Activated T-helper 17 cell treated with anti-CD3 and anti-CD28 coated beads, Interleukin-2, amount 50 U/mL, for 72 hours (primary cell): ENCODE data around the gene SIAH3. TPM values are rescaled to one million over a fixed set of nuclear protein-coding genes. Genes with fewer than 3 reads are reported as not detected.

Source experiments
- ATAC-seq: fragments of 150-1000 bp; cut with Tn5 transposase; replicated peaks from 2 replicates; pipeline ENCODE4 v1.10.0; 2021; ENCODE audit warnings: mild to moderate bottlenecking, moderate library complexity
- H3K27ac Mint-ChIP-seq: one replicate; pipeline ENCODE4 v1.8.0; 2022; ENCODE audit warnings: mixed read lengths
- H3K27me3 Mint-ChIP-seq: one replicate; pipeline ENCODE4 v1.8.0; 2022; ENCODE audit warnings: mixed read lengths
- H3K36me3 Mint-ChIP-seq: one replicate; pipeline ENCODE4 v1.8.0; 2022; ENCODE audit warnings: low read depth, mild to moderate bottlenecking, mixed read lengths
- H3K4me1 Mint-ChIP-seq: one replicate; pipeline ENCODE4 v1.8.0; 2022; ENCODE audit warnings: mixed read lengths
- H3K4me3 Mint-ChIP-seq: one replicate; pipeline ENCODE4 v1.8.0; 2022; ENCODE audit warnings: mild to moderate bottlenecking, mixed read lengths
- H3K9me3 Mint-ChIP-seq: one replicate; pipeline ENCODE4 v1.8.0; 2022; ENCODE audit warnings: mixed read lengths
- total RNA-seq, 2 donors: library from RNA; stranded (reverse); gene quantifications; one replicate each; pipeline ENCODE4 v1.2.3, GENCODE V29; 2022

The SIAH3 gene
- total RNA-seq, 2 donors from 2014 or later = 0.06 TPM; not detected in 1

GRCh38 chr13:45821811-45822210, 29.7 kb downstream of the SIAH3 start:
- H3K27ac Mint-ChIP-seq = no peak overlapping the region
- H3K36me3 Mint-ChIP-seq = no peaks in the 10 kb centered on the region
- no peak overlapping the region for H3K4me3 Mint-ChIP-seq
- H3K27me3 Mint-ChIP-seq = no peaks in the 10 kb centered on the region
- ATAC-seq = no peak
- no peaks in the 10 kb centered on the region for H3K4me1 Mint-ChIP-seq
- no peaks in the 10 kb centered on the region for H3K9me3 Mint-ChIP-seq

DNA sequence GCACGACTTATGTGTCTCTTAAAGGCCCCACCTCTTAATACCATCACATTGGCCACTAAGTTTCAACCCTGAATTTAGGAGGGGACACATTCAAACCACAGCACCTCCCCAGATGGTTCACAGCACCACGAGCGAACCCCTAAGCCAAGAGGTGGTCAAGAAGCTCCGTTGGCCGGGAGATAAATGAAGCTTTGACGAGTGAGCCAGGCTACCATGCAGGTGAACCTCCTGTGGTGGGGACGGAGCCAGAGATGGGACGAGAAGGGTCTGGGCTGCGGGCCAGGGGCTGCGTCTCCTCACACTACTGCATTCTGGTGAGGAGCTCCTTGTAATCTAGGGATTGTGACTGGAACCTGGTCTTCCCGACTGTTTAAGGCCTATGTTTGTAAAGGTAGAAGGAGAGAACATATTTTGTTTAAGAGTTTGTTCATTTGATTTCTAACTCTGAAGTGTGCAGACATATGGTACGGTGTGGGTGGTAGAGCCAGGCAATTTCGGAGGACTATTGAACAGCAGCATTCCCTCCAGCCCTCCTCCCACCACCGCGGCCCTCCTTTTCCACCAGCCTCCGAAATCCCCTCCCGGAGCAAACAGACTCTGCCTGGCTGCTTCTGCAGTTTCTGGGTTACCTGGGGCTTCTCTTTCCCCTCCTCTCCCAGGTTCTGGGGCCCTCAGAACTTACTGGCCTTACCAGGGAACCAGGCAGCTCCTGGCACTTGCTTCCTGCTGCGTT, 31.3 kb downstream of the SIAH3 start:
- no peak overlapping the region for H3K27ac Mint-ChIP-seq
- H3K4me3 Mint-ChIP-seq = no peak overlapping the region
- no peak for ATAC-seq
- H3K4me1 Mint-ChIP-seq = no peaks in the 10 kb centered on the region
- H3K36me3 Mint-ChIP-seq = no peaks in the 10 kb centered on the region
- H3K27me3 Mint-ChIP-seq = no peaks in the 10 kb centered on the region
- no peaks in the 10 kb centered on the region for H3K9me3 Mint-ChIP-seq

GRCh38 chr13:45817833-45818232, 33.7 kb downstream of the SIAH3 start:
- Mint-ChIP-seq H3K36me3 (no peaks in the 10 kb centered on the region), H3K27ac (no peak overlapping the region)

DNA sequence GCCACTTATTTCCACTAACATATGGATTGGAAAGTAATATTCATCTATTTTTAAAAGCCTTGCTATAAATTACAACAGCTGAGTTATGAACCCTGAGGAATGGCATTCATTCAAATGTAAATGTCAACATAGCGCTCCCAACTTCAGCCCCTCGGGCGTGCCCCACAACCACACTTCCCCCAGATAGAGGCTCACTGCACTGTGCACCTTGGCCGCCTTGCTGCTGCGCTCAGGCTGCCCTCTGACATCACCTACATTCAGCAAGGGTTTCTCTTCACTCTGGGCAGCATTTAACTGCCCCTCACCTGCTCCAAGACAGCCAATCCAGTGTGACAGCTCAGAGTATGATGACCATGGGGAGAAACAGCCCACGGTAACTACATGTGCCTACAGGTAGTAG, 35.1 kb downstream of the SIAH3 start:
- Mint-ChIP-seq H3K27ac (no peak overlapping the region), H3K9me3 (no peaks in the 10 kb centered on the region), H3K4me3 (no peak overlapping the region), H3K36me3 (no peaks in the 10 kb centered on the region), H3K4me1 (no peaks in the 10 kb centered on the region), H3K27me3 (no peaks in the 10 kb centered on the region)
- ATAC-seq = no peak

More at GRCh38 chr13:45817833-45818232, 33.7 kb downstream of the SIAH3 start:
- Mint-ChIP-seq H3K4me3 (no peak overlapping the region), H3K4me1 (no peaks in the 10 kb centered on the region), H3K27me3 (no peaks in the 10 kb centered on the region), H3K9me3 (no peaks in the 10 kb centered on the region)
- no peak for ATAC-seq

DNA sequence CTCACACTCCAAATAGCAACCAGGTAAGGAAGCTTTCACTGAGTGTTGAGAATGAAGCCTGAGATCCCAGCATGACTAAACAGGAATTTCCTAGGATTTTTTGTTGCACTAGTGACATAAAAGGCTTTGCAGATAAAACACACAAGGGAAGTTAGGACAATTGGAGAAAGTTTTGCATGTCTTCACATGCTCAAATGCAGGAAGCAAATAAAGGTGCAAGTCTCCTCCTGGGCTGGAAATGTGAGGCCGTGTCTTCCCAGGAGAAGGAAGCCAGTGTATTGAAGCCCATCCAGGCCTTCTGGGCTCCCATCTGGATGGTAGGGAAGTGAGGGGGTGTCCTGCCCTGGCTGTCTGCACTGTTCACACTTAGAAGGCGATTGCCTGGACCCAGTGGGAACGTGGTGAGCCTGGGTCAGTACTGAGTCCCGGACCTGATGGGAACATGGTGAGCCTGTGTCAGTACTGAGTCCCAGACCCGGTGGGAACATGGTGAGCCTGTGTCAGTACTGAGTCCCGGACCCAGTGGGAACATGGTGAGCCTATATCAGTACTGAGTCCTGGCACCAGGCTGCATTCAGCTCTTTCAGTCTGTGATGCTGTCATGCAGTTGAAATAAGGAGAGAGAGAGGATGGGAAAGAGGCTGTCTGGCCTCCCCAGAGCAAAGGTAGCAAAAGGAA, 38.7 kb downstream of the SIAH3 start:
- H3K27ac Mint-ChIP-seq = no peak overlapping the region
- no peak for ATAC-seq
- no peaks in the 10 kb centered on the region for H3K9me3 Mint-ChIP-seq

DNA sequence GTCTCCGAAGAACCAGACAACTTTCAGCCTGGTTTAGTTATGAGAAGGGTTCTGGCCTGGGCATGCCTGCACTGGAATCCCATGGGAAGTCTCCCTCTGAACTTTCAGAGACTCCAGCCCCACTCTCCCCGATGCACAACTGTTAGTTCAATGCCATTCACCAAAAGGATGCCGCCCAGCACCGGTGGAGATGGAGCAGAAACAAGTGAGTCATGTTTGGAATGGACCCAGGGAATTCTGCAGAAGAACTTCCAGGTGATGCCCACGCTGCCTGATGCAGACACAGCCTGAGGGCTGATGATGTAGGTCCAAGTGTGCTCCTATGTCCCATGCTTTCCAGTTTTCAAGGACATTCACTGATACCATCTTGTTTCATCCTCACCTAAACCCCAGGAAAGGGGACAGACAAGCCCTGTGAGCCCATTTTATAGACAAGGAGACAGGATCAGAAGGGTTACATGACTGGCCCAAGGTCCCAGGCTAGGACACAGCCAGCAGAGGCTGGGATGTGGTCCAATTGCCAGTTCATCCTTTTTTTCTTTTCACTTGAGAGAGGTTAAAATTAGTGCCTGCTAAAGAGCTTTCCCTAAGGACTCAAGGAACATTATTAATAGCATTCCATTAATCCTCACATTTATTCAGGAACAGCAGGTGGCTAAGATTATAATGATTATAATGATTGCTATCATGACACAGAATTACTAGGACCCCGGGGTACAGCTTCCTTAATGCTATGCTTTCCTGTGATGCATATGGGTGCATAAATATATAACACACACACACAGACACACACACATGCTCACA, 39.5 kb downstream of the SIAH3 start:
- Mint-ChIP-seq H3K27ac (no peak overlapping the region), H3K4me3 (no peak overlapping the region), H3K36me3 (no peaks in the 10 kb centered on the region), H3K4me1 (no peaks in the 10 kb centered on the region), H3K27me3 (no peaks in the 10 kb centered on the region), H3K9me3 (no peaks in the 10 kb centered on the region)
- ATAC-seq = no peak

More for the DNA sequence above, 38.7 kb downstream of the SIAH3 start:
- Mint-ChIP-seq H3K27me3 (no peaks in the 10 kb centered on the region), H3K36me3 (no peaks in the 10 kb centered on the region), H3K4me3 (no peak overlapping the region), H3K4me1 (no peaks in the 10 kb centered on the region)

GRCh38 chr13:45809801-45810394, 41.7 kb downstream of the SIAH3 start:
- Mint-ChIP-seq H3K27me3 (no peaks in the 10 kb centered on the region), H3K36me3 (no peaks in the 10 kb centered on the region), H3K4me3 (no peak overlapping the region), H3K9me3 (peaks cover 2% of the 10 kb centered on the region), H3K27ac (no peak overlapping the region), H3K4me1 (no peaks in the 10 kb centered on the region)
- peak; percentile 39 for ATAC-seq

- Mint-ChIP-seq H3K9me3 (peaks cover 3% of the 10 kb centered on the region), H3K36me3 (no peaks in the 10 kb centered on the region)
Measured at GRCh38 chr13:45808925-45809324, 42.6 kb downstream of the SIAH3 start.

GRCh38 chr13:45807520-45808099, 43.9 kb downstream of the SIAH3 start:
- H3K27me3 Mint-ChIP-seq = no peaks in the 10 kb centered on the region
- H3K9me3 Mint-ChIP-seq = peaks cover 3% of the 10 kb centered on the region
- no peak overlapping the region for H3K27ac Mint-ChIP-seq
- H3K4me1 Mint-ChIP-seq = no peaks in the 10 kb centered on the region
- no peaks in the 10 kb centered on the region for H3K36me3 Mint-ChIP-seq
- peak; percentile 40 for ATAC-seq
- no peak overlapping the region for H3K4me3 Mint-ChIP-seq

More at GRCh38 chr13:45808925-45809324, 42.6 kb downstream of the SIAH3 start:
- no peaks in the 10 kb centered on the region for H3K27me3 Mint-ChIP-seq
- no peaks in the 10 kb centered on the region for H3K4me1 Mint-ChIP-seq
- no peak overlapping the region for H3K27ac Mint-ChIP-seq
- ATAC-seq = no peak
- H3K4me3 Mint-ChIP-seq = no peak overlapping the region

- Mint-ChIP-seq H3K27ac (no peak overlapping the region), H3K4me1 (no peaks in the 10 kb centered on the region), H3K36me3 (no peaks in the 10 kb centered on the region), H3K9me3 (peaks cover 3% of the 10 kb centered on the region), H3K27me3 (no peaks in the 10 kb centered on the region), H3K4me3 (no peak overlapping the region)
- no peak for ATAC-seq
Measured at GRCh38 chr13:45800485-45800884, 51.1 kb downstream of the SIAH3 start.

DNA sequence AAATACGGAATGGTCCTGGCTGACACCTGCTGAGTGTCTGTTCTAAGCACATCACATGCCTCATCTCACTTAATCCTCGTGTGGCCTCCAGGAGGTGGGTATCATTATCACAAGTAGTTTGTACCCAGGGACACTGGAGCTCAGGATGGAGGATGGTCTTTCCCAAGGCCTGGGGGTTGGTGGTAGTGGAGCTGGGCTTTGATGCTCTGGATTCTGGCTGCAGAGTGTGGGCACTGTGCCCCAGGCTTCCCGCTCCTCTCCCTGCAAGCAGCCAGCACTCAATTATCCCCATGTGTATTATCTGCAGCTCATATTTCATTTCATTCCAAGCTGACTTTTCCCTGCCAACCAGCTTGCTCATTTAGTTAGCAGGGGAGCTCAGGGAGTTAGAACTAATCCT, 52.1 kb downstream of the SIAH3 start:
- H3K4me3 Mint-ChIP-seq = no peak overlapping the region
- no peaks in the 10 kb centered on the region for H3K4me1 Mint-ChIP-seq
- ATAC-seq = no peak
- H3K27ac Mint-ChIP-seq = no peak overlapping the region
- no peaks in the 10 kb centered on the region for H3K27me3 Mint-ChIP-seq
- no peaks in the 10 kb centered on the region for H3K36me3 Mint-ChIP-seq
- no peaks in the 10 kb centered on the region for H3K9me3 Mint-ChIP-seq

GRCh38 chr13:45798851-45799250, 52.7 kb downstream of the SIAH3 start:
- H3K4me3 Mint-ChIP-seq = no peak overlapping the region
- no peaks in the 10 kb centered on the region for H3K27me3 Mint-ChIP-seq

DNA sequence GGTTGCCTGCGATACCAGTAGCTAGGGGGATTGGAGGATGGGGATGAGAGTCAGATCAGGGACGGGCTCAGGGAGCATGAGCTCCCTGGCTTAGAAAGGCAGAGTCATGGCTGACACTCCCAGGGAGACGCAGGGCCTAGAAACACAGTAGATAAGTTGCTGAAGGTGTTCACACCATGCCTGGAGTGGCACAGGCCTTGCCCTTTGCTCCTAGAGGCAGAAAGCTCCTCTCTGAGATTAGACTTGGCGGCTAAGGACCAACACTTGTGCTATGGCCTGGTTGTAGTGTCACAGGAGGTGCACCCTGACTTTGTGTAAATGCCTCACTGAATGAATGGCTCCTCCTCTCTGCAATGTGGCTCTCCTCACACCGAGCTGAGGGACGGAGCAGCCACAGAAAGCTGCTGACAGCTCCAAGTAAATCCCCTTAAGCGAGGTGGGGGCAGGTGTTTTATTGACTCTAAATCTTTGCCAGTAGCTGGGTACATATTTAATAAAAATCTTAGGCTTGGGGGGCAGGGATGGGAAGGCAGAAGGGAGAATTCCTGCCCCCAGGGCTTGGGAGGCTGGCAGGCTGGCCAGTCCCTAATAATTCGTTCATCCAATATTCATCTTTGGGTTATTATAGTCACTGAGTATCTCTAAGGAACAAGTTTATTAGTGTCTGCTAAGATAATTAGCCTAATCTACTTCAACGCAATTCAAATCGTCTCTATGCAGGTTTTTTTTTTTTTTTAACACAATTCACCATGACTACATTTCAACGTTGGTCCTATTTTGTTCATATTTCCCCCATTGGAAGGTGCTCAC, 54.9 kb downstream of the SIAH3 start:
- no peak overlapping the region for H3K27ac Mint-ChIP-seq
- peaks cover 4% of the 10 kb centered on the region for H3K9me3 Mint-ChIP-seq
- no peak for ATAC-seq
- no peak overlapping the region for H3K4me3 Mint-ChIP-seq
- peaks cover 6% of the 10 kb centered on the region for H3K4me1 Mint-ChIP-seq
- H3K36me3 Mint-ChIP-seq = no peaks in the 10 kb centered on the region
- H3K27me3 Mint-ChIP-seq = peaks cover 3% of the 10 kb centered on the region

More at GRCh38 chr13:45798851-45799250, 52.7 kb downstream of the SIAH3 start:
- ATAC-seq = no peak
- no peaks in the 10 kb centered on the region for H3K36me3 Mint-ChIP-seq
- H3K9me3 Mint-ChIP-seq = peaks cover under 1% of the 10 kb centered on the region
- no peaks in the 10 kb centered on the region for H3K4me1 Mint-ChIP-seq
- no peak overlapping the region for H3K27ac Mint-ChIP-seq
